H9 (cell line): ENCODE data around the gene KCNMA1. TPM values are rescaled to one million over a fixed set of nuclear protein-coding genes. Genes with fewer than 3 reads are reported as not detected.

Experiments
- DNase-seq: peaks from one replicate; pipeline ENCODE4 v3.0.0-alpha.2; 2017
- H2AFZ ChIP-seq: one replicate; pipeline ENCODE4 v1.6.1; 2013; ENCODE audit warnings: mild to moderate bottlenecking, low read length, control low read depth, moderate library complexity
- H2AK5ac ChIP-seq: 2 replicates; pipeline ENCODE4 v1.6.1; 2013; ENCODE audit warnings: low read length, control low read depth, mixed read lengths; ENCODE audit not compliant: insufficient read length
- H2BK120ac ChIP-seq: one replicate; pipeline ENCODE4 v1.6.1; 2013; ENCODE audit warnings: low read depth, mild to moderate bottlenecking, low read length, control low read depth, inconsistent platforms; ENCODE audit not compliant: poor library complexity, severe bottlenecking
- H2BK12ac ChIP-seq: 2 replicates; pipeline ENCODE4 v1.6.1; 2013; ENCODE audit warnings: low read length, control low read depth, mixed read lengths, low read depth; ENCODE audit not compliant: insufficient read length
- H2BK15ac ChIP-seq: 2 replicates; pipeline ENCODE4 v1.6.1; 2013; ENCODE audit warnings: low read depth, low read length, control low read depth
- H2BK20ac ChIP-seq: one replicate; pipeline ENCODE4 v1.6.1; 2013; ENCODE audit warnings: low read depth, mild to moderate bottlenecking, low read length, control low read depth, inconsistent platforms; ENCODE audit not compliant: poor library complexity, severe bottlenecking
- H2BK5ac ChIP-seq: 2 replicates; pipeline ENCODE4 v1.6.1; 2013; ENCODE audit warnings: low read length, control low read depth, mixed read lengths; ENCODE audit not compliant: insufficient read length
- H3K14ac ChIP-seq: 2 replicates; pipeline ENCODE4 v1.6.1; 2013; ENCODE audit warnings: low read length, control low read depth; ENCODE audit not compliant: insufficient read depth
- H3K18ac ChIP-seq: 2 replicates; pipeline ENCODE4 v1.6.1; 2013; ENCODE audit warnings: low read depth, mild to moderate bottlenecking, mixed read lengths, low read length, control low read depth; ENCODE audit not compliant: insufficient read length
- H3K23ac ChIP-seq: 2 replicates; pipeline ENCODE4 v1.6.1; 2013; ENCODE audit warnings: low read length, control low read depth, mixed read lengths, low read depth; ENCODE audit not compliant: insufficient read length
- H3K23me2 ChIP-seq: 2 replicates; pipeline ENCODE4 v1.6.1; 2013; ENCODE audit warnings: low read depth, mild to moderate bottlenecking, mixed read lengths, low read length, control low read depth; ENCODE audit not compliant: insufficient read length, poor library complexity, severe bottlenecking
- H3K27ac ChIP-seq: 2 replicates; pipeline ENCODE4 v1.5.1; 2013; ENCODE audit warnings: low read length, control low read depth, mixed read lengths, low read depth; ENCODE audit not compliant: insufficient read length
- H3K27me3 ChIP-seq: 2 replicates; pipeline ENCODE4 v1.6.1; 2013; ENCODE audit warnings: low read length, control low read depth, inconsistent platforms; ENCODE audit not compliant: insufficient read depth
- H3K4ac ChIP-seq: 2 replicates; pipeline ENCODE4 v1.6.1; 2013; ENCODE audit warnings: low read depth, mild to moderate bottlenecking, control low read depth, inconsistent platforms, low read length, moderate library complexity
- H3K4me1 ChIP-seq: 2 replicates; pipeline ENCODE4 v1.6.1; 2013; ENCODE audit warnings: low read length, control low read depth, inconsistent platforms; ENCODE audit not compliant: insufficient read depth
- H3K4me2 ChIP-seq: 2 replicates; pipeline ENCODE4 v1.6.1; 2013; ENCODE audit warnings: low read length, control low read depth, mixed read lengths; ENCODE audit not compliant: insufficient read length, insufficient read depth
- H3K56ac ChIP-seq: 2 replicates; pipeline ENCODE4 v1.6.1; 2013; ENCODE audit warnings: low read depth, mild to moderate bottlenecking, mixed read lengths, low read length, control low read depth; ENCODE audit not compliant: insufficient read length
- H3K79me1 ChIP-seq: 2 replicates; pipeline ENCODE4 v1.6.1; 2013; ENCODE audit warnings: low read depth, mild to moderate bottlenecking, moderate library complexity, low read length, control low read depth, inconsistent platforms; ENCODE audit not compliant: insufficient read depth, poor library complexity, severe bottlenecking
- H3K79me2 ChIP-seq: 2 replicates; pipeline ENCODE4 v1.6.1; 2013; ENCODE audit warnings: low read length, control low read depth, inconsistent platforms; ENCODE audit not compliant: insufficient read depth
- H3K9ac ChIP-seq: 2 replicates; pipeline ENCODE4 v1.6.1; 2013; ENCODE audit warnings: low read length, control low read depth, mixed read lengths; ENCODE audit not compliant: insufficient read length; ENCODE audit errors: extremely low read depth
- H3K9me3 ChIP-seq: one replicate; pipeline ENCODE4 v1.6.1; 2013; ENCODE audit warnings: low read depth, low read length, inconsistent platforms; ENCODE audit not compliant: control insufficient read depth
- H3T11ph ChIP-seq: one replicate; pipeline ENCODE4 v1.6.1; 2013; ENCODE audit warnings: mild to moderate bottlenecking, low read length, control low read depth, inconsistent platforms
- H4K20me1 ChIP-seq: one replicate; pipeline ENCODE4 v1.6.1; 2013; ENCODE audit not compliant: control insufficient read depth, insufficient read length, insufficient read depth
- H4K5ac ChIP-seq: 2 replicates; pipeline ENCODE4 v1.6.1; 2013; ENCODE audit warnings: low read depth, mild to moderate bottlenecking, mixed read lengths, low read length, control low read depth; ENCODE audit not compliant: insufficient read length
- H4K8ac ChIP-seq: replicated peaks from 2 replicates; pipeline ENCODE4 v1.6.1; 2013; ENCODE audit warnings: low read length, control low read depth, mixed read lengths, low read depth; ENCODE audit not compliant: insufficient read length
- H4K91ac ChIP-seq: 2 replicates; pipeline ENCODE4 v1.6.1; 2013; ENCODE audit warnings: low read depth, mild to moderate bottlenecking, moderate library complexity, mixed read lengths, low read length, control low read depth; ENCODE audit not compliant: insufficient read length
- H3K27ac Mint-ChIP-seq, 3 experiments: 2 replicates in 2 of 3; 3 replicates in 1 of 3; pipeline ENCODE4 v1.8.0; 2020 to 2021; ENCODE audit warnings: mixed read lengths in 3 of 3, mild to moderate bottlenecking in 1 of 3, moderate library complexity in 1 of 3
- H3K27me3 Mint-ChIP-seq: 2 replicates; pipeline ENCODE4 v1.8.0; 2021; ENCODE audit warnings: low read depth, mild to moderate bottlenecking, moderate library complexity, mixed read lengths
- H3K36me3 Mint-ChIP-seq, 3 experiments: 2 replicates in 2 of 3; 3 replicates in 1 of 3; pipeline ENCODE4 v1.8.0; 2020 to 2021; ENCODE audit warnings: low read depth in 3 of 3, mixed read lengths in 3 of 3; ENCODE audit not compliant: insufficient read depth in 1 of 3
- H3K4me1 Mint-ChIP-seq, 2 experiments: 2 replicates each; pipeline ENCODE4 v1.8.0; 2020; ENCODE audit warnings: mixed read lengths in 2 of 2
- H3K4me3 Mint-ChIP-seq, 2 experiments: 2 replicates in 1 of 2; 3 replicates in 1 of 2; pipeline ENCODE4 v1.8.0; 2020 to 2021; ENCODE audit warnings: mild to moderate bottlenecking in 2 of 2, mixed read lengths in 2 of 2, moderate library complexity in 1 of 2
- H3K9me3 Mint-ChIP-seq, 2 experiments: 2 replicates in 1 of 2; 3 replicates in 1 of 2; pipeline ENCODE4 v1.8.0; 2020; ENCODE audit warnings: mild to moderate bottlenecking in 2 of 2, mixed read lengths in 2 of 2, moderate library complexity in 1 of 2
- CTCF ChIP-seq: fragments of 200-600 bp; sonication (generic); conservative IDR thresholded peaks from 3 replicates; pipeline ENCODE4 v1.8.0; 2021; ENCODE audit warnings: antibody characterized with exemption, mild to moderate bottlenecking
- WGBS: extraction: QIAGEN DNeasy Blood & Tissue Kit; methylation state at CpG from one replicate; pipeline ENCODE4 v1.1.7; 2013; ENCODE audit warnings: missing lambda C conversion rate, low lambda C conversion rate, mixed read lengths; ENCODE audit not compliant: insufficient read length; ENCODE audit errors: extremely low coverage; 5-methylcytosine and 5-hydroxymethylcytosine counted together
- total RNA-seq: library from RNA; stranded (reverse); gene quantifications from 2 replicates; pipeline ENCODE4 v1.2.1, GENCODE V29; 2021

Gene KCNMA1
- total RNA-seq, 1 experiment from 2014 or later: 2.0 TPM

DNA sequence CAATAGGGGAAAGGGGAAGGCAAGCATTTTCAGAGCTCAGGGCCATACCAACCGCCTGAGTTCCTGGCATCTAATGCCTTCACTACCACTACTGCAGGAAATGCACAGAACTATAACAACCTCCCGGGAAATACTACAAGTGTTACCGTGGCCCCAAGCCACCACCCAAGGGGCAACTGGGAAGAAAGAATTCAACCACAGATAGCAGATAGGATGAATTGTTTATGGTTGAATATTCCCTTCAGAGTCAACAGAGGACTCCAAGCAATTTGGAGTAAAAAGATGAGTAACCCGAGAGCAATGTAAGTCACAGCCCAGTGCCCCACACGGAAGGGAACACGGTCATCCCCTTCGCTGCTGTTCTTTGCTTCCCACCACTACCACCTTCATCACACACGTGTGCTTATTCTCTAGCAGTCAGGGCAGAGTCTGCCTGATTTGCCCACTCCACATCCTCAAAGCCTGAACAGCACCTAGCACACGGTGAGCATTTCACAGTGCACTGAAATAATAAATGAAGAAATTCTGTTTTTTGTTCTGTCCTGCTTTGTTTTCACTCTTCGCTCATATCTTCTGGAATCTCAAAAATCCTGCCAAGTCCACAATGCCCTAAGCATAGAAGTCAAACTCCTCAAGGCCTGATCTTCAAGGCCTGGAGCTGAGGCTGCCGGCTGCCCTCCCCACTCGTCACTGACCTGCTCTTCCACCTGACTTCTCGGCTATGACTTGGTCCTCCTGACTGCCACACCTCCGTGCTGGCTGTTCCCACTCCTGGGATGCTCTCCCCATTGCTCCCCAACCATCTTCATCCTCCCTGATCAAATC is 221.1 kb downstream of the KCNMA1 start:
- no peak overlapping the region for H2BK15ac ChIP-seq
- no peak overlapping the region for H2BK12ac ChIP-seq
- no peak overlapping the region for H4K8ac ChIP-seq
- no peaks in the 10 kb centered on the region for H3K79me2 ChIP-seq
- H3K56ac ChIP-seq: no peak overlapping the region
- H3K27me3 ChIP-seq: no peaks in the 10 kb centered on the region
- Mint-ChIP-seq H3K9me3 (no peaks in the 10 kb centered on the region), H3K27me3 (peaks cover 6% of the 10 kb centered on the region; the same call in 1 of the 2 replicates), H3K4me1 (peaks cover 0 to 5% of the 10 kb centered on the region in 2 experiments; a peak in 2 of 4 replicates), H3K4me3 (no peak overlapping the region), H3K36me3 (no peaks in the 10 kb centered on the region), H3K27ac (no peak overlapping the region; a peak in 1 of 7 replicates)
- TF ChIP-seq CTCF: no peak
- H3K9me3 ChIP-seq: no peaks in the 10 kb centered on the region
- no peak overlapping the region for H3K27ac ChIP-seq
- H4K91ac ChIP-seq: no peak overlapping the region
- no peak overlapping the region for H4K5ac ChIP-seq
- H3K4me2 ChIP-seq: no peak overlapping the region
- H3K23me2 ChIP-seq: no peaks in the 10 kb centered on the region
- no peak overlapping the region for H3K23ac ChIP-seq
- H3K9ac ChIP-seq: no peak overlapping the region
- H3K79me1 ChIP-seq: no peaks in the 10 kb centered on the region
- no peak overlapping the region for H2AFZ ChIP-seq
- WGBS: no CpG with 5 or more reads among the region's 14 CpGs
- H4K20me1 ChIP-seq: no peaks in the 10 kb centered on the region
- no peak overlapping the region for H2BK120ac ChIP-seq
- no peak for DNase-seq
- H2AK5ac ChIP-seq: no peak overlapping the region
- H3K14ac ChIP-seq: no peak overlapping the region
- H3K4ac ChIP-seq: no peak overlapping the region
- H3K18ac ChIP-seq: no peak overlapping the region
- H2BK20ac ChIP-seq: no peak overlapping the region
- H3T11ph ChIP-seq: no peak overlapping the region
- no peak overlapping the region for H2BK5ac ChIP-seq
- H3K4me1 ChIP-seq: no peaks in the 10 kb centered on the region
